HG02610 (cell line): ENCODE data around the gene TMEM117.
"Not testable (repeated sequence)": the region's sequence is repeated elsewhere in the genome, so short reads cannot be mapped to it uniquely, and the experiment has no call there.

Experiments
- ATAC-seq: cut with Tn5 transposase; IDR thresholded peaks from one replicate; pipeline ENCODE4 v1.9.1; 2021; ENCODE audit warnings: mild to moderate bottlenecking, moderate library complexity; ENCODE audit not compliant: unreplicated experiment

The TMEM117 gene

GRCh38 chr12:44017216-44017615 is 181.3 kb downstream of the TMEM117 start:
- ATAC-seq = no peak

- ATAC-seq = no peak
These were observed 183.2 kb downstream of the TMEM117 start for GRCh38 chr12:44019118-44019517.

- ATAC-seq = no peak
These were observed 184.7 kb downstream of the TMEM117 start for GRCh38 chr12:44020555-44020954.

- ATAC-seq = peak; percentile 76
These were observed 185.6 kb downstream of the TMEM117 start for GRCh38 chr12:44021471-44021971.

- ATAC-seq = no peak
These were observed 189.6 kb downstream of the TMEM117 start for GRCh38 chr12:44025499-44025898.

GRCh38 chr12:44026046-44026445 is 190.2 kb downstream of the TMEM117 start:
- ATAC-seq = no peak

GRCh38 chr12:44026926-44027325 is 191.0 kb downstream of the TMEM117 start:
- ATAC-seq = not testable (repeated sequence)

- no peak for ATAC-seq
These were observed 193.3 kb downstream of the TMEM117 start for GRCh38 chr12:44029194-44029593.

GRCh38 chr12:44031472-44032185 is 195.7 kb downstream of the TMEM117 start:
- ATAC-seq = no peak

- ATAC-seq = no peak
These were observed 199.0 kb downstream of the TMEM117 start for GRCh38 chr12:44034906-44035305.

GRCh38 chr12:44036875-44037443 is 201.1 kb downstream of the TMEM117 start:
- ATAC-seq = no peak

GRCh38 chr12:44038411-44038810 is 202.5 kb downstream of the TMEM117 start:
- ATAC-seq = no peak

GRCh38 chr12:44044491-44044890 is 208.6 kb downstream of the TMEM117 start:
- ATAC-seq = not testable (repeated sequence)

- no peak for ATAC-seq
These were observed 211.0 kb downstream of the TMEM117 start for GRCh38 chr12:44046732-44047417.

- ATAC-seq = no peak
These were observed 216.7 kb downstream of the TMEM117 start for GRCh38 chr12:44052554-44052953.

GRCh38 chr12:44053549-44054127 is 217.8 kb downstream of the TMEM117 start:
- ATAC-seq = no peak

GRCh38 chr12:44054281-44054680 is 218.4 kb downstream of the TMEM117 start:
- ATAC-seq = no peak

GRCh38 chr12:44058366-44058765 is 222.5 kb downstream of the TMEM117 start:
- ATAC-seq = no peak

- no peak for ATAC-seq
These were observed 223.6 kb downstream of the TMEM117 start for GRCh38 chr12:44059476-44059875.

- ATAC-seq = no peak
These were observed 227.8 kb downstream of the TMEM117 start for GRCh38 chr12:44063671-44064070.

- ATAC-seq = no peak
These were observed 241.0 kb downstream of the TMEM117 start for GRCh38 chr12:44076871-44077270.

- ATAC-seq = no peak
These were observed 241.4 kb downstream of the TMEM117 start for GRCh38 chr12:44077294-44077693.
